Endothelial cell of umbilical vein (primary cell): ENCODE data around the gene PRSS57. TPM values are rescaled to one million over a fixed set of nuclear protein-coding genes. Genes with fewer than 3 reads are reported as not detected.

Experiments used
- Bru-seq: library from RNA; stranded (reverse); fragments of 400-500 nt; gene quantifications from one replicate; lab custom pipeline; 2021; lab: Mats Ljungman, UMichigan
- BruChase-seq, 2 experiments: library from RNA; stranded (reverse); fragments of 400-500 nt; gene quantifications; one replicate each; lab custom pipeline; 2021; lab: Mats Ljungman, UMichigan
- BruUV-seq: library from RNA; stranded (reverse); fragments of 400-500 nt; replicated peaks from 2 replicates; lab custom pipeline; 2021; lab: Mats Ljungman, UMichigan
- CTCF ChIA-PET: fragments of 300-600, 350-600 bp; sonication (Branson Sonifier 250); formaldehyde crosslinking; loops from one replicate; lab custom pipeline; 2021; ENCODE audit warnings: antibody characterized with exemption, inconsistent platforms; lab: Charles Lee
- POLR2A ChIA-PET: fragments of 300-600, 350-600 bp; sonication (Branson Sonifier 250); formaldehyde crosslinking; loops from one replicate; lab custom pipeline; 2021; ENCODE audit warnings: antibody characterized with exemption, inconsistent platforms; lab: Charles Lee
- DNase-seq: peaks from one replicate; pipeline ENCODE4 v3.0.0-alpha.2; 2011; ENCODE audit warnings: low read depth, low spot score
- FAIRE-seq: peaks from 2 replicates; lab custom pipeline; 2011; peaks lifted over from hg19 to GRCh38; lab: Jason Lieb, UNC
- H2AFZ ChIP-seq: 2 replicates; pipeline ENCODE4 v1.6.0; 2012; ENCODE audit warnings: low read depth, low read length, control low read depth, inconsistent platforms
- H3K27ac ChIP-seq: 2 replicates; pipeline ENCODE4 v1.5.1; 2011; ENCODE audit warnings: low read depth, mild to moderate bottlenecking, control low read depth, low read length, moderate library complexity; ENCODE audit not compliant: insufficient read depth
- H3K27me3 ChIP-seq, 2 experiments: 2 replicates each; pipeline versions ENCODE4 v1.6.0 to v1.6.1; 2011; ENCODE audit warnings: low read length in 2 of 2, mixed read lengths in 1 of 2; ENCODE audit not compliant: control insufficient read depth in 2 of 2, insufficient read depth in 2 of 2
- H3K36me3 ChIP-seq, 2 experiments: 2 replicates in 1 of 2; 3 replicates in 1 of 2; pipeline ENCODE4 v1.5.1; 2011; ENCODE audit warnings: low read length in 2 of 2, mild to moderate bottlenecking in 1 of 2, moderate library complexity in 1 of 2; ENCODE audit not compliant: control insufficient read depth in 2 of 2, insufficient read depth in 2 of 2; ENCODE audit errors: extremely low read depth in 1 of 2
- H3K4me1 ChIP-seq: 3 replicates; pipeline ENCODE4 v1.5.1; 2011; ENCODE audit warnings: mild to moderate bottlenecking, low read length; ENCODE audit not compliant: control insufficient read depth, insufficient read depth; ENCODE audit errors: extremely low read depth
- H3K4me2 ChIP-seq: 2 replicates; pipeline ENCODE4 v1.6.1; 2011; ENCODE audit warnings: low read length, control low read depth, mixed read lengths; ENCODE audit not compliant: insufficient read depth
- H3K4me3 ChIP-seq, 3 experiments: fragments of 200-600 bp in 1 of 3; sonication (generic), shearing (Covaris generic) in 1 of 3; replicated peaks in 1 of 3; 2 replicates each; pipeline ENCODE4 v1.5.1; 2011 to 2016; ENCODE audit warnings: control low read depth in 3 of 3, low read length in 3 of 3, mild to moderate bottlenecking in 2 of 3, inconsistent platforms in 1 of 3, low read depth in 1 of 3, moderate library complexity in 1 of 3; ENCODE audit not compliant: insufficient read depth in 1 of 3
- H3K79me2 ChIP-seq: 2 replicates; pipeline ENCODE4 v1.6.0; 2012; ENCODE audit warnings: low read length, inconsistent platforms; ENCODE audit not compliant: control insufficient read depth, insufficient read depth
- H3K9ac ChIP-seq: replicated peaks from 2 replicates; pipeline ENCODE3; 2011; ENCODE audit warnings: low read length, control low read depth; ENCODE audit not compliant: insufficient read depth; ENCODE audit errors: extremely low read depth
- H3K9me1 ChIP-seq: replicated peaks from 3 replicates; pipeline ENCODE4 v1.6.0; 2011; ENCODE audit warnings: mild to moderate bottlenecking, low read length; ENCODE audit not compliant: control insufficient read depth, insufficient read depth; ENCODE audit errors: extremely low read depth
- H3K9me3 ChIP-seq: replicated peaks from 2 replicates; pipeline ENCODE4 v1.5.1; 2012; ENCODE audit warnings: low read length, inconsistent platforms; ENCODE audit not compliant: control insufficient read depth, insufficient read depth
- H4K20me1 ChIP-seq: replicated peaks from 2 replicates; pipeline ENCODE3; 2011; ENCODE audit warnings: mild to moderate bottlenecking, low read length; ENCODE audit not compliant: control insufficient read depth, insufficient read depth; ENCODE audit errors: extremely low read depth
- CTCF ChIP-seq, 2 donors: IDR thresholded peaks; 1 replicate in 1 of 2; 2 replicates in 1 of 2; pipeline ENCODE4 v1.5.1; 2011; ENCODE audit warnings: low read length in 2 of 2, mild to moderate bottlenecking in 2 of 2, moderate library complexity in 2 of 2, control low read depth in 1 of 2, inconsistent platforms in 1 of 2, low read depth in 1 of 2; ENCODE audit not compliant: insufficient read depth in 1 of 2; ENCODE audit errors: extremely low read depth in 1 of 2
- EZH2 ChIP-seq: IDR thresholded peaks from 2 replicates; pipeline ENCODE4 v1.6.1; 2012; ENCODE audit warnings: borderline replicate concordance, low read depth, mild to moderate bottlenecking, moderate library complexity, low read length, inconsistent platforms; ENCODE audit not compliant: severe bottlenecking
- FOS ChIP-seq: IDR thresholded peaks from 2 replicates; pipeline ENCODE4 v1.6.1; 2011; ENCODE audit warnings: mild to moderate bottlenecking, low read length, moderate library complexity, borderline replicate concordance; ENCODE audit not compliant: insufficient read depth
- GATA2 ChIP-seq: IDR thresholded peaks from 2 replicates; pipeline ENCODE4 v1.7.0; 2011; ENCODE audit warnings: low read depth, mild to moderate bottlenecking, moderate library complexity, mixed read lengths, low read length; ENCODE audit not compliant: insufficient read length, insufficient read depth
- JUN ChIP-seq: IDR thresholded peaks from 2 replicates; pipeline ENCODE4 v1.6.1; 2011; ENCODE audit warnings: borderline replicate concordance, low read depth; ENCODE audit not compliant: insufficient read length, insufficient read depth
- MAX ChIP-seq: IDR thresholded peaks from 2 replicates; pipeline ENCODE4 v1.6.1; 2011; ENCODE audit not compliant: insufficient read depth, insufficient read length
- MYC ChIP-seq: IDR thresholded peaks from one replicate; pipeline ENCODE4 v1.6.1; 2011; ENCODE audit warnings: mild to moderate bottlenecking, low read depth, low read length
- POLR2A ChIP-seq: IDR thresholded peaks from 2 replicates; pipeline ENCODE4 v1.6.1; 2012; ENCODE audit warnings: low read depth, mild to moderate bottlenecking, control low read depth, low read length
- POLR2AphosphoS5 ChIP-seq: IDR thresholded peaks from 2 replicates; pipeline ENCODE4 v1.6.1; 2012; ENCODE audit warnings: low read depth, mild to moderate bottlenecking, control low read depth, low read length, moderate library complexity; ENCODE audit not compliant: insufficient read depth
- dilution Hi-C: fragments of 300-500 bp; cut with MboI; formaldehyde crosslinking; loops from one replicate; pipeline ENCODE4 v1.15.0; 2019; ENCODE audit warnings: low sequenced_read_pairs; ENCODE audit not compliant: extremely low pct_ligation_motif_present
- intact Hi-C: fragments of 100-400 bp; cut with micrococcal nuclease; formaldehyde crosslinking; loops from one replicate; pipeline ENCODE4 v1.10.0; 2022
- long read RNA-seq: library from polyadenylated mRNA; stranded (forward); transcript quantifications from one replicate; pipeline ENCODE4 v2.0.0, GENCODE V29; 2021
- polyA minus RNA-seq, 3 experiments: library from RNA; depleted of rRNA, polyadenylated mRNA; stranded (reverse); fragments of >200 nt; gene quantifications; 1 replicate in 1 of 3; 2 replicates in 2 of 3; pipeline ENCODE4 v1.2.3, GENCODE V29; 2011
- polyA plus RNA-seq, 4 experiments: library from polyadenylated mRNA; depleted of rRNA in 3 of 4; stranded (reverse) in 3 of 4; unstranded in 1 of 4; fragments of >200 nt; gene quantifications; 2 replicates each; pipeline versions ENCODE4 v1.2.1 to v1.2.3, GENCODE V29; 2011 to 2012; ENCODE audit warnings: missing spikeins in 1 of 4
- total RNA-seq: library from RNA; stranded (reverse); gene quantifications from 2 replicates; pipeline ENCODE4 v1.2.3, GENCODE V29; 2021

The PRSS57 gene
- total RNA-seq (not detected in 2 replicates), polyA plus RNA-seq (not detected in 2 replicates), polyA minus RNA-seq (not detected in 2 replicates), Bru-seq, nascent RNA (not detected), BruChase-seq, experiment 1, labeled RNA remaining after a 6-hour chase (not detected), BruChase-seq, experiment 2, labeled RNA remaining after a 2-hour chase (not detected)
- polyA plus RNA-seq (2011; cell fraction: cytosol; rRNA removed): not detected in 2 replicates
- polyA plus RNA-seq (2011; cell fraction: nucleus; rRNA removed): not detected in 2 replicates
- not detected in 2 replicates for polyA plus RNA-seq (2012)
- not detected for polyA minus RNA-seq (2011; cell fraction: cytosol; rRNA and poly(A)+ RNA removed)
- polyA minus RNA-seq (2011; cell fraction: nucleus; rRNA and poly(A)+ RNA removed): not detected in 2 replicates
- long read RNA-seq: 0 reads

- H2AFZ ChIP-seq: no peak within 1 kb of the TSS
- no peak for TF ChIP-seq GATA2
- TF ChIP-seq EZH2: no peak
- TF ChIP-seq MAX: no peak
- TF ChIP-seq FOS: no peak
- TF ChIP-seq CTCF (IDR thresholded peaks at IDR 0.05; ENCODE audit: extremely low read depth in 1 of 2, insufficient read depth in 1 of 2, low read depth in 1 of 2, low read length in 2 of 2): no peak
- no peak for TF ChIP-seq JUN
- TF ChIP-seq POLR2AphosphoS5: no peak
- no peak for TF ChIP-seq POLR2A
- no peak for TF ChIP-seq MYC
- H3K36me3 ChIP-seq: no peaks in the 10 kb centered on the region
- CTCF ChIA-PET: interaction anchor here (0.7 to 0.8 kb wide), 2 partner anchors 12 to 39 kb away, joined by 3 to 5 read pairs; no protein-coding TSS in a partner anchor
- H3K79me2 ChIP-seq: no peaks in the 10 kb centered on the region
- no TSS peak for BruUV-seq
- FAIRE-seq (no peak), DNase-seq (no peak)
- no peaks in the 10 kb centered on the region for H3K9me1 ChIP-seq
- no peak within 1 kb of the TSS for H3K9ac ChIP-seq
- no peaks in the 10 kb centered on the region for H3K9me3 ChIP-seq
- no peak within 1 kb of the TSS for H3K4me2 ChIP-seq
- POLR2A ChIA-PET: no interaction called here
- no peak within 1 kb of the TSS for H3K4me3 ChIP-seq
- intact Hi-C loops (no loop called here), dilution Hi-C loops (no loop called here)
- H3K27me3 ChIP-seq: no peaks in the 10 kb centered on the region
- H3K27ac ChIP-seq: no peak within 1 kb of the TSS
- no peaks in the 10 kb centered on the region for H4K20me1 ChIP-seq
- no peaks in the 10 kb centered on the region for H3K4me1 ChIP-seq
Observed at GRCh38 chr19:695352-695949, at the start of gene PRSS57. PRSS57 (minus strand) TSS chr19:695452; CDS start chr19:695430, 22 bp downstream.
